Cardiac ventricle fibroblast (primary cell): ENCODE results near the gene CDRT15L2. TPM values are rescaled to one million over a fixed set of nuclear protein-coding genes. Genes with fewer than 3 reads are reported as not detected.

ENCODE experiments used
- total RNA-seq: library from RNA; depleted of rRNA; stranded (reverse); fragments of >200 nt; gene quantifications from 2 replicates; pipeline ENCODE4 v1.2.3, GENCODE V29; 2015

The CDRT15L2 gene
- not detected in 2 replicates for total RNA-seq

GRCh38 chr17:20579424-20579823 lies at the start of gene CDRT15L2:
TSS of gene CDRT15L2 (plus strand) at chr17:20579724. CDS start at chr17:20579744, 20 bp downstream.

Other genes starting within 250 kb of the CDRT15L2 start
- not detected in 2 replicates for gene LGALS9B, start 112.2 kb upstream of the CDRT15L2 start, total RNA-seq